Neuron (in vitro differentiated cells): ENCODE measurements around the gene MIGA2.
"Not testable (repeated sequence)": the region's sequence is repeated elsewhere in the genome, so short reads cannot be mapped to it uniquely, and the experiment has no call there.

Experiments
- H2AFZ ChIP-seq: one replicate; pipeline ENCODE4 v1.6.1; 2013; ENCODE audit warnings: low read depth, mild to moderate bottlenecking, inconsistent platforms, low read length, moderate library complexity
- H3K27me3 ChIP-seq: one replicate; pipeline ENCODE4 v1.6.1; 2013; ENCODE audit warnings: low read length; ENCODE audit not compliant: insufficient read depth
- H3K36me3 ChIP-seq: one replicate; pipeline ENCODE4 v1.6.1; 2013; ENCODE audit warnings: low read length; ENCODE audit not compliant: insufficient read depth
- H3K4me1 ChIP-seq: one replicate; pipeline ENCODE4 v1.6.1; 2013; ENCODE audit warnings: low read length; ENCODE audit not compliant: insufficient read depth
- H3K4me3 ChIP-seq: 2 replicates; pipeline ENCODE4 v1.5.1; 2013; ENCODE audit warnings: mild to moderate bottlenecking, low read length, moderate library complexity
- H3K9me3 ChIP-seq: one replicate; pipeline ENCODE4 v1.6.1; 2013; ENCODE audit warnings: low read length

Gene MIGA2, protein sequence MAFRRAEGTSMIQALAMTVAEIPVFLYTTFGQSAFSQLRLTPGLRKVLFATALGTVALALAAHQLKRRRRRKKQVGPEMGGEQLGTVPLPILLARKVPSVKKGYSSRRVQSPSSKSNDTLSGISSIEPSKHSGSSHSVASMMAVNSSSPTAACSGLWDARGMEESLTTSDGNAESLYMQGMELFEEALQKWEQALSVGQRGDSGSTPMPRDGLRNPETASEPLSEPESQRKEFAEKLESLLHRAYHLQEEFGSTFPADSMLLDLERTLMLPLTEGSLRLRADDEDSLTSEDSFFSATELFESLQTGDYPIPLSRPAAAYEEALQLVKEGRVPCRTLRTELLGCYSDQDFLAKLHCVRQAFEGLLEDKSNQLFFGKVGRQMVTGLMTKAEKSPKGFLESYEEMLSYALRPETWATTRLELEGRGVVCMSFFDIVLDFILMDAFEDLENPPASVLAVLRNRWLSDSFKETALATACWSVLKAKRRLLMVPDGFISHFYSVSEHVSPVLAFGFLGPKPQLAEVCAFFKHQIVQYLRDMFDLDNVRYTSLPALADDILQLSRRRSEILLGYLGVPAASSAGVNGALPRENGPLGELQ

DNA sequence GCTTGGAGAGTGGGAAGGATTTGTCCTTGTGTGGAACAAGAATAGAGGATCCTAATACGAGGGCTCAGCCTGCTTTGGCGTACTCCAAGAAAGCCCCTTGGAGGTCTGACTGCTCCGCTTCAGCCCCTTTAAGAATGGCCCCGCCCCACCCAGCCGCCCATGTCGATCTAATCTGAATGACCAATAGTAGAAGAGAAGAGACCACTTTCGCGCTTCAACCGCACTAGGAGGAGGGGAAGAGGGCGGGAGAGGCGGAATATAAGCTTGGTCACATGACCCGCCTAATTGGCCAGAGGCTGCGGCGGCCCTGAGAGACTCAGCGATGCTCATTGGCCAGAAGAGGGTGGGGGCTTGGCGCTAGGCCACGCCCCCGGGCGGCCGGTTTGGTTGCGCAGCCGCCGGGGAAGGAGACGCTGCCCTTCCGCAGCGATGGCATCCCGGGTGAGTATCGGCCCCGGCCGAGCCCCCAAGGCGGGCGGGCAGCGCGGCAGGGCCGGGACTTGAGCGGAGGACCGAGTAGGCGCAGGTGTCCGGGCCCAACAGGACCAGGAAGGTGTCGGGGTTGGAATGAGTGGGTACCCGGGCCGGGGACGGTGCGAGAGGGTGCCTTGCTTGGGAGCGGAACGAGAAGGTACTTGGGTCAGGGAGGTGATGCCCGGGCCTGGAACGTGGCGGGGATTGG is at the start of gene MIGA2:
Gene MIGA2, plus strand, starts transcription at position 386 of the 682 bp plus-strand sequence. CDS start 3,969 bp downstream, outside the sequence.
- Histone ChIP-seq H2AFZ (peak within 1 kb of the TSS; percentile 86), H3K36me3 (peaks cover 6% of the 10 kb centered on the region), H3K4me1 (peaks cover 20% of the 10 kb centered on the region), H3K4me3 (peak within 1 kb of the TSS; percentile 81), H3K9me3 (no peaks in the 10 kb centered on the region), H3K27me3 (no peaks in the 10 kb centered on the region)

DNA sequence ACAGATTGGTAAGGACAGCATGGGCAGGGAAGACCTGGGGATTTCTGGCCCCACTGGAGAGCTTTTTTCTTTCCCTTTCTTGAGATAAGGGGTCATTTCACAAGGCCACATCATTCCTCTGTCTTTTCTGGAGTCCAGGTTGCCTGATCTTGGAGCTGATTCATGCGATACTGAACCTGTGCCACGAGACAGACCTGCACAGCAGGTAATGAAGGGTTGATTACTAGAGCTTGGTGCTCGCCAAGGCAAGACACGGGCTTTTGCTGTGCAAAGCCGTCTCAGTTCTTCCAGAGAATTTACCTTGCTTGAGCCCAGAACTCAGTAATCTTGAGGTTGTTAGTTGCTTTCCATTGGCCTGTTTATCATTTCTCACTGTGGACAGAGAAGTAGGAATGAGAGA is 49.8 kb upstream of the MIGA2 start:
- H3K9me3 ChIP-seq: no peaks in the 10 kb centered on the region
- H3K4me1 ChIP-seq: no peaks in the 10 kb centered on the region
- H2AFZ ChIP-seq: no peak overlapping the region
- no peaks in the 10 kb centered on the region for H3K27me3 ChIP-seq
- peaks cover 73% of the 10 kb centered on the region for H3K36me3 ChIP-seq
- no peak overlapping the region for H3K4me3 ChIP-seq

DNA sequence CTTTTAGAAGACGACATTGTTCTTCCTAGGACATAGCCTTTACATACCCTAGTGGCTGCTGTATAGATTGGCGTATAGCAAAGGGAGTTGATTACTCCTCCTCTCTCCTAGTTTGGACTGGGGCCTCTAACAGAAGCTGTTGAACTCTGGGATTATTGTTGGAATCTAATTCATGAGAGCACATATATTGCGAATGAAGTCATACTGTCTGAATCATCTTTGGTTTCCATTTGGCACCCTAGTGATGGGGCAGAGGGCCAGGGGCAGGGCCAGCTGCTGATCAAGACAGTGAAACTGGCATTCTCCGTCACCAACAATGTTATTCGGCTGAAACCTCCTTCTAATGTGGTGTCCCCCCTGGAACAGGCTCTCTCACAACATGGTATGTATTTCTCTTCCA is 48.6 kb upstream of the MIGA2 start:
- Histone ChIP-seq H3K9me3 (no peaks in the 10 kb centered on the region), H2AFZ (no peak overlapping the region), H3K36me3 (peaks cover 74% of the 10 kb centered on the region), H3K4me1 (no peaks in the 10 kb centered on the region), H3K27me3 (no peaks in the 10 kb centered on the region), H3K4me3 (no peak overlapping the region)

DNA sequence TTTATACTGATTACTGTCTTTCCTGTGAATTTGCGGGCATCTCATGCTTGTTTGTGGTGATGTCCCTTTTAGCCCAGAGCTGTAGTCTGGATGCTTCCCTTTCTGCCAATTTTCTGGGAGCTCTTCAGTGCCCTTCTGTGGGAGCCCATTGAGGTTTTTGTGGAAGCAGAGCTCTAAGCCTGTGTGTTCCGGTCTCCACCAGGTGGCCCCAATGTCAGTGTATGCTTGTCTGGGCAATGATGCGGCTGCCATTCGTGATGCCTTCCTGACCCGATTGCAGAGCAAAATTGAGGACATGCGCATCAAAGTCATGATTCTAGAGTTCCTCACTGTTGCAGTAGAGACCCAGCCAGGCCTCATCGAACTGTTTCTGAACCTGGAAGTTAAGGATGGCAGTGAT is 43.4 kb upstream of the MIGA2 start:
- H3K4me1 ChIP-seq: no peaks in the 10 kb centered on the region
- no peak overlapping the region for H3K4me3 ChIP-seq
- peaks cover 76% of the 10 kb centered on the region for H3K36me3 ChIP-seq
- H3K9me3 ChIP-seq: no peaks in the 10 kb centered on the region
- H2AFZ ChIP-seq: no peak overlapping the region
- no peaks in the 10 kb centered on the region for H3K27me3 ChIP-seq

DNA sequence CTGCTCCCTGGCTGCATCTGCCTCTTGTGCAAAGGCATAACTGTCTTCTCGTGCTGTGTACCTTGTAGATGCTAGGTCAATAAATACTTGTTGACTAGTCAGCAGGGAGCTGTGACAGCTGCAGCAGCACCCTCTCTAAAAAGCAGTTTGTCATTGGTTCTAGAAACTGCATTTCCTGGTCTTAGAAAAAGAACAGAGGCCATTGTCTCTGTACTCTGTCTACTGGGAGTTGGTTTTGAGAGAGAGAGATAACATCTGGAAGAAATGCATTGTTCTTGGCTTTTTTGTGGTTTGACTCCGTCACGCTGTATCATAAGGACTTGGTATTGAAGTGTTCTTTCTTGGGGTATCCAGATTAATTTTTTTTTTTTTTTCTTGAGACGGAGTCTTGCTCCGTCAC is 40.6 kb upstream of the MIGA2 start:
- Histone ChIP-seq H3K4me1 (no peaks in the 10 kb centered on the region), H3K27me3 (no peaks in the 10 kb centered on the region), H3K36me3 (peaks cover 81% of the 10 kb centered on the region), H3K4me3 (no peak overlapping the region), H3K9me3 (no peaks in the 10 kb centered on the region), H2AFZ (no peak overlapping the region)

DNA sequence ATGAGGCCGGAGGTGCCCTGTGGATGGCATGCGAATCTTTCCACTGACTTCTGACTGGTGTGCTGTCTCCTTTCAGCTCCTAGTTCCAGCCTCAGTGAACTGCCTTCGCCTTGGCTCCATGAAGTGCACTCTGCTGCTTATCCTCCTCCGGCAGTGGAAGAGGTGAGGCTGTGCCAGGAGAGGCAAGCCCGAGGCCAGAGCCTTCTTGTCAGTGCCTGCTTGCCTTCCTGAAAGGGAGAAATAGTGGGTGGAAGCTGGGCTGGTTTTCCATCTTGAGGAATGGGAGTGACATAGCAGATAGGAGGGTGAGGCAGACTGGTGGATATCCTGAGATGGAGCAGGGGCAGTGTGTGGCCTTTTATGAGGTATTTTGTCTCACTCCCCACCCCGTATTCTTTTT is 38.0 kb upstream of the MIGA2 start:
- Histone ChIP-seq H3K9me3 (no peaks in the 10 kb centered on the region), H3K4me1 (no peaks in the 10 kb centered on the region), H3K4me3 (no peak overlapping the region), H2AFZ (no peak overlapping the region), H3K27me3 (no peaks in the 10 kb centered on the region), H3K36me3 (peaks cover 90% of the 10 kb centered on the region)

DNA sequence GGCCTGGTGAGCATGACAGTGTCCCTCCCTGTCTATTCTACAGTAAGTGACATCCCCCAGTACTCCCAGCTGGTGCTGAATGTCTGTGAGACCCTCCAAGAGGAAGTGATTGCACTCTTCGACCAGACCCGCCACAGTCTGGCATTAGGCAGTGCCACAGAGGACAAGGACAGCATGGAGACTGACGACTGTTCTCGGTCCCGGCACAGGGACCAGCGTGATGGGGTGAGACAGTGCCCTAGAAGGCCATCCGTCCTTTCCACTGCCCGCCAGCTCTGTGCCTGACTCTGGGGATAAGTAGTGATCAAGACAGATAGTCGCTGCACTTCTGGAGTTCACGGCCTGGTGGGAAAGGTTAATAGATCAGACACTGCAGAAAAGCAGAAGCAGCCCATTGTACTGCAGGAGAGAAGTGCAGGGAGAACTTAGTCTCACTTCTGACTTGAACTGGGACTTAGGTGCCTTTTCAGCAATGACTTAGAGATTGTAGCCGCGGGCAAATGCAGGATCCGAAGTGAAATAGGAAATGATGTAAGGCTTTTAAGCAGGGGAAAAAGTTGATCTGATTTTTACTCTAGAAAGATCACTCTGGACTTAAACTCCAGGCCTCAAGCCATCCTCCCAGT is 36.7 kb upstream of the MIGA2 start:
- no peaks in the 10 kb centered on the region for H3K4me1 ChIP-seq
- peaks cover 81% of the 10 kb centered on the region for H3K36me3 ChIP-seq
- H3K27me3 ChIP-seq: no peaks in the 10 kb centered on the region
- no peak overlapping the region for H3K4me3 ChIP-seq
- H2AFZ ChIP-seq: no peak overlapping the region
- H3K9me3 ChIP-seq: no peaks in the 10 kb centered on the region

DNA sequence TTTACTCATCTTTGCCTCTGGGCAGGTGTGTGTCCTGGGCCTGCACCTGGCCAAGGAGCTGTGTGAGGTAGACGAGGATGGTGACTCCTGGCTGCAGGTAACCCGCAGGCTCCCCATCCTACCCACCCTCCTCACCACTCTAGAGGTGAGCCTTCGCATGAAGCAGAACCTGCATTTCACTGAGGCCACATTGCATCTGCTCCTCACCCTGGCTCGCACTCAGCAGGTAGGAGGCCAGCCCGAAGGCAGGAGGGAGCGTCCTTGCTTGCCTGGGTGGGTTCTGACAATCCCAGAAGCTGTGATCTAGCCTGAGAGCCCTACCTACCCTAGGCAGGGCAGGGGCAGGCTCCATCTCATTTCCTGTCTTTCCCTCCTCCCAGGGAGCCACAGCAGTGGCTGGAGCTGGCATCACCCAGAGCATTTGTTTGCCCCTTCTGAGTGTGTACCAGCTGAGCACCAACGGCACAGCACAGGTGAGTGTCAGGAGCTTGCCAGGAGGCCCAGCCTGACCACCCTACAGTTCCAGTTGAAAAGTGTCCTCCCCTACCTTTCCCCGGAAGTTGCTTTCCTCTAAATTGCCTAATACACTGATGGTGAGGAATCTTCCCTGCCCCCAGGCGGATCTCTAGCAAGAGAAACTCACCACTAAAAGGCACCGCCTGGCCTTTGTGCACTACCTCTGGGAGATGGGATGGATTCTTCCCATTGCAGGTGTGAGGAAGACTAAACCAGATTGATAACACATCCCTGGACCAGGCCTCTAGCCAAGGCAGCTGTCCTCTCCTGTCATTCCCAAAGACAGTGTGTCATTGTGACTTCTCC is 34.7 kb upstream of the MIGA2 start:
- no peaks in the 10 kb centered on the region for H3K27me3 ChIP-seq
- H3K4me3 ChIP-seq: no peak overlapping the region
- no peaks in the 10 kb centered on the region for H3K9me3 ChIP-seq
- H3K36me3 ChIP-seq: peaks cover 82% of the 10 kb centered on the region
- H3K4me1 ChIP-seq: no peaks in the 10 kb centered on the region
- no peak overlapping the region for H2AFZ ChIP-seq

DNA sequence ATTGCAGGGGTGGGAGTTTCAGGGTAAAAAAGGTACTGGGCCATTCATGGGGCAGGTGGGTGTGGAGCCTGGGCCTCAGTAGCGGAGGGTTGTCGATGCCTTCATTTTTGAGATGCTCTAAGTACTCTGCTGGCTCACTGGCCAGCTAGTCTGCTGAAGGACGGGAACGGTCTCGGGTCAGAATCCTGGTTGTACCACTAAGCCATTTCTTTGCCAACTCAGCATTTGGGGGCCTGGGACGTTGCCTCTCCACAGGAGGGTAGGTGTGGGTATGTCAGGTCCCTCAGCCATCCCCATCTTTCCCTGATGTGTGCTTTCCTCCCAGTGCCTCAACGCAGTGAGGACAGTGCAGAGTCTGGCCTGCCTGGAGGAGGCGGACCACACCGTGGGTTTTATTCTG is 33.4 kb upstream of the MIGA2 start:
- H2AFZ ChIP-seq: no peak overlapping the region
- peaks cover 83% of the 10 kb centered on the region for H3K36me3 ChIP-seq
- H3K27me3 ChIP-seq: no peaks in the 10 kb centered on the region
- H3K4me3 ChIP-seq: no peak overlapping the region
- no peaks in the 10 kb centered on the region for H3K4me1 ChIP-seq
- no peaks in the 10 kb centered on the region for H3K9me3 ChIP-seq

DNA sequence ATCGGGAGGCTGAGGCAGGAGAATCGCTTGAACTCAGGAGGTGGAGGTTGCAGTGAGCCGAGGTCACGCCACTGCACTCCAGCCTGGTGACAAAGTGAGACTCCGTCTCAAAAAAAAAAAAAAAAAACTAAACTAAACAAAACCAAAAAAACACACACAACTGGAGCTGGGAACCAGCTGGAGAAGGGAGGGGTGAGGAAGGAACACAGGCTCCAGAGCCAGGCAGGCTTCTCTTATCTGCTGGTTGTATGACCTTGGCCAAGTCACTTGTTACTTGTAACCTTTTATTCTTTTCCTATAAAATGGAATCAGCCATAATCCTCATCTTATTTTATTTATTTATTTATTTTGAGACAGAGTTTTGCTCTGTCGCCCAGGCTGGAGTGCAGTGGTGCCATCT is 32.3 kb upstream of the MIGA2 start:
- not testable (repeated sequence) for H3K4me3 ChIP-seq, H2AFZ ChIP-seq, H3K9me3 ChIP-seq, H3K27me3 ChIP-seq, H3K4me1 ChIP-seq
- H3K36me3 ChIP-seq: peaks cover 84% of the 10 kb centered on the region

DNA sequence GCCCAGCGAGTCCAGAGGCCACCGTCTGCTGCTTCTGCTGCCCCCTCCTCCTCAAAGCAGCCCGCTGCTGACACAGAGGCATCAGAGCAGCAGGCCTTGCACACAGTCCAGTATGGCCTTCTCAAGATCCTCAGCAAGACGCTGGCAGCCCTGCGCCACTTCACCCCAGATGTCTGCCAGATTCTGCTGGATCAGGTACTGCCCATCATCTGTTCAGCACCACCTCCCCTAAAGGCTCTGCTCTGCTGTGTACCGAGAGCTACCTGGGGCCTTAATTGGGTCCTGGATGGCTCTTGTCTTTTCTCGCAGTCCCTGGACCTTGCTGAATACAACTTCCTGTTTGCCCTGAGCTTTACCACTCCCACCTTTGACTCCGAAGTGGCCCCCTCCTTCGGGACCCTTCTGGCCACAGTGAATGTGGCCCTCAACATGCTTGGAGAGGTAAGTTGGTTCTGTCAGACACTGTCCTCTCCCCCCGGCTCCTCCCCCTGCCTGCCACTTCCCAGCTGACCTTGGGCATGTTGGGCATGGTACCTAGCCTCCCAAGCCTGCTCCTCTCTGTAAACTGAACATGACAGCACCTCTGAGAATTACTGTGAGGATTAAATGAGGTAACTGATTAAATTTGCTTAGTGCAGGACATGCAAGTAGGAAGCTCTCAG is 31.0 kb upstream of the MIGA2 start:
- H3K36me3 ChIP-seq: peaks cover 82% of the 10 kb centered on the region
- H3K27me3 ChIP-seq: no peaks in the 10 kb centered on the region
- no peak overlapping the region for H3K4me3 ChIP-seq
- H3K4me1 ChIP-seq: no peaks in the 10 kb centered on the region
- no peaks in the 10 kb centered on the region for H3K9me3 ChIP-seq
- no peak overlapping the region for H2AFZ ChIP-seq

DNA sequence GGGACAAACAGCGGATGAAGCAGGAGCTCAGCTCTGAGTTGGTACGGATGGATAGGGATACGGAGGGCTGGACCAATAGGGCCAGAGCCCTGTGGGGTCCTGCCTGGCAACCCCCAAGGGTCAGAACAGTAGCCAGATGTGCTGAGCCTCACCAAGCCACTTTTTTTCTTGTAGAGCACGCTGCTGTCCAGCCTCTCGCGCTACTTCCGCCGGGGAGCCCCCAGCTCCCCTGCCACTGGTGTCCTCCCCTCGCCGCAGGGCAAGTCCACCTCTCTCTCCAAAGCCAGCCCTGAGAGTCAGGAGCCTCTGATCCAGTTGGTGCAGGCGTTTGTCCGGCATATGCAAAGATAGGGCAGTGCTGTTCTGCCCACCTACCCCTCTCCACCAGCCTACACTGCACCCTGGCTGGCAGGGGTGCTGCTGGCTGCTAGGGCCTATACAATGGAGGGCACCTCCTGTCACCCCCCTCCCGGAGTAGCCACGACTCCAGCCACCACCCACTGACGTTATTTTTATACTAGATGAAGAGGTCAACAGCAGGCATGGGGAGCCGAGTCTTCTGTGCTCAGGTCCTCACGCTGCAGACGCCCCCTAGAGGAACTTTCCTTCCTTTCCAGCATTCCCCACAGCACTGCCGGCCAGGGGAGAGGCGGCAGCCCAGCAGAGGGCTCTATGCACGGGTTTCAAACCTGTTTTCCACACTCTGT is 29.9 kb upstream of the MIGA2 start:
- Histone ChIP-seq H3K4me3 (no peak overlapping the region), H3K27me3 (no peaks in the 10 kb centered on the region), H3K9me3 (no peaks in the 10 kb centered on the region), H3K36me3 (peaks cover 81% of the 10 kb centered on the region), H2AFZ (no peak overlapping the region), H3K4me1 (no peaks in the 10 kb centered on the region)
